ENCODE measurements around the gene TEX38.
"Not testable (repeated sequence)": the region's sequence is repeated elsewhere in the genome, so short reads cannot be mapped to it uniquely, and the experiment has no call there.

The TEX38 gene

DNA sequence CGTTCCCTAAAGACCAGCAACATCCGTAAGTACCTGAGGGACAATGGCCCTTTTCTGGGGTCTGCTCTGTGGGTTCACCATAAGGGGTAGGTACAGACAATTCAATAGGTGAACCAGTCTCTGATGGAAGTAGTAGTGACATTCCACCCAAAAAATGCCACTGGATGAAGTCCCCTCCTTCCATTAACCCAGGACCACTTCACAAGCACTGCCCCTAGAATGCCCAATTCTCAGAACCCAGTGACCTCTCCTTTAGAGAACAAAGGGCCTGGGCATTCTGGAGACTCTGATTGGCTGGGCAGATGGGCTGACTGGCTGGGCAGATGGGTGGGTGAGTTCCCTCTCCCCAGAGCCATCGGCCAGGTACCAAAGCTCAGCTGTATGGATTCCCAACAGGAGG is at the start of gene TEX38:
Gene TEX38 (plus strand): TSS at position 301 of the 400 bp plus-strand sequence. CDS start 81 bp downstream, at position 382.
- FAIRE-seq (no peak), DNase-seq (ENCODE audit: low spot score) (no peak)

GRCh38 chr1:46621930-46622329 is 49.7 kb upstream of the TEX38 start:
- FAIRE-seq (no peak), DNase-seq (ENCODE audit: low spot score) (no peak)

DNA sequence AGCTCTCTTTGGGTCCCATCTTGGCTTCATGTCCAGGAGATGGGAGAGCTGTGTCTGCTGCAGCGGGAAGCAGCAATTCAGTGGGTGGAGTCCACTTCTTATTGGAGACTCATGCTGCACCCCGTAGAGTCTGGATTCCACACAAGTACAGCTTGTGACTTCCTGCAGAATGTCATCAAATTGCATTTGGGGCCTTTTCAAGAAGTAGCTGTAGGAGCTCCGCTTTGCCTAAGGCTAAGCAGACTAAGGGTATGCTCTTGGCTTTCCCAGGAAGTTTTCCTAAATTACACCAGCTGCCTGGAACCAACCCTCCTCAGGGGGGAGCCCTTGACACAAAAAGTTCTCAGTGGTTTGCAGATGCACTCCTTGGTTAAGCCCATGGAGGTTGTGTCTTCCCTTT is 49.3 kb upstream of the TEX38 start:
- no peak for FAIRE-seq
- no peak for DNase-seq (ENCODE audit: low spot score)

GRCh38 chr1:46623743-46624644 is 47.7 kb upstream of the TEX38 start:
- DNase-seq (ENCODE audit: low spot score) = no peak

DNA sequence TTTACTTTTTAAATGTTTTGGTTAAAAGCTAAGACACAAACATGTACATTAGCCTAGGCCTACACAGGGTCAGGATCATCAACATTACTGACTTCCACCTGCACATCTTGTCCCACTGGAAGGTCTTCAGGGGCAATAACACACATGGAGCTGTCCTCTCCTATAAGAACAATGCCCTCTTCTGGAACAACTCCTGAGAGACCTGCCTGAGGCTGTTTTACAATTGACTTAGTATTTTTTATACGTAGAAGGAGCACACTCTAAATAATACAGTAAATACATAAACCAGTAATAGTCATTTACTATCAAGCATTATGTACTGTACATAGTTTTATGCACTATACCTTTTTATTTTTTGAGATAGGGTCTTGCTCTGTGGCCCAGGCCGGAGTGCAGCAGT is 40.9 kb upstream of the TEX38 start:
- no peak for DNase-seq (ENCODE audit: low spot score)
- FAIRE-seq = no peak

More at GRCh38 chr1:46623743-46624644, 47.7 kb upstream of the TEX38 start:
- no peak for FAIRE-seq

DNA sequence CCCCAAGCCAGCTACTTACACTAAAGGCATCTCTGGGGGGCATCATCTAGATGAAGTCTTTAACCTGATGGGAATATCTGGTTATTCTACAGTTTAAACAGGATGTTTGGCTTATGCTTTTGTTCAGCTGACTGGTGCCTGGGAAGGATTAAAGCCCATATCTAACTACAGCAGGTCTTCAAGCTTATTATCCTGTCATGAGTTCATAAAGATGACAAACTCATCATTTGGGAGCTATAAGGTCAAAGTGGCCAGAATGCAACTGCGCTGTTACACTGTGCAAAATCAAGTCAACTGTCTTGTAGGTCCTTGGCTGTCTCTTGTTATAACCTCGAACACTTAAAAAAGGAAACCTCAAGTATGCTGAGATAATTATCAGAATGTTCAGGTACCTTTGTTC is 36.4 kb upstream of the TEX38 start:
- FAIRE-seq = no peak
- DNase-seq (ENCODE audit: low spot score) = no peak

GRCh38 chr1:46637444-46638083 is 34.1 kb upstream of the TEX38 start:
- DNase-seq (ENCODE audit: low spot score) = no peak
- FAIRE-seq = no peak

GRCh38 chr1:46638921-46639320 is 32.7 kb upstream of the TEX38 start:
- DNase-seq (ENCODE audit: low spot score) = no peak

GRCh38 chr1:46639547-46639946 is 32.1 kb upstream of the TEX38 start:
- DNase-seq (ENCODE audit: low spot score) (no peak), FAIRE-seq (no peak)

More at GRCh38 chr1:46638921-46639320, 32.7 kb upstream of the TEX38 start:
- FAIRE-seq = no peak

GRCh38 chr1:46642115-46642680 is 29.5 kb upstream of the TEX38 start:
- no peak for DNase-seq (ENCODE audit: low spot score)
- FAIRE-seq = peak; percentile 17

- FAIRE-seq = no peak
- peak; percentile 54 for DNase-seq (ENCODE audit: low spot score)
Measured at GRCh38 chr1:46643368-46643775, 28.3 kb upstream of the TEX38 start.

DNA sequence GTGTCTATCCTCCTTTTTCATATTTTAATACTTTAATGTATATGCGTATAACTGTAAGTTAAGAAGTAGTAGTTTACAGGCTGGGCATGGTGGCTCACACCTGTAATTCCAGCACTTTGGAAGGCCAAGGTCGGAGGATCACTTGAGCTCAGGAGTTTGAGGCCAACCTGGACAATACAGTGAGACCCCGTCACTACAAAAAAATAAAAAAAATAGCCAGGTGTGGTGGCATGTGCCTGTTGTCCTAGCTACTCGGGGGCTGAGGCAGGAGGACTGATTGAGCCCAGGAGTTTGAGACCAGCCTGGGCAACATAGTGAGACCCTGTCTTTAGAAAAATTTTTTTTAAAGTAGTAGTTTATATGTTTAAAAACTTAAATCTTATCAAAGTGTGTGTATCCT is 25.8 kb upstream of the TEX38 start:
- DNase-seq (ENCODE audit: low spot score) (no peak), FAIRE-seq (no peak)

GRCh38 chr1:46646331-46646730 is 25.3 kb upstream of the TEX38 start:
- FAIRE-seq (no peak), DNase-seq (ENCODE audit: low spot score) (no peak)

GRCh38 chr1:46646844-46647243 is 24.8 kb upstream of the TEX38 start:
- FAIRE-seq = no peak
- DNase-seq (ENCODE audit: low spot score) = no peak

- DNase-seq (ENCODE audit: low spot score) (no peak), FAIRE-seq (no peak)
Measured at GRCh38 chr1:46647611-46648010, 24.0 kb upstream of the TEX38 start.

GRCh38 chr1:46649764-46650163 is 21.9 kb upstream of the TEX38 start:
- FAIRE-seq (no peak), DNase-seq (ENCODE audit: low spot score) (no peak)

DNA sequence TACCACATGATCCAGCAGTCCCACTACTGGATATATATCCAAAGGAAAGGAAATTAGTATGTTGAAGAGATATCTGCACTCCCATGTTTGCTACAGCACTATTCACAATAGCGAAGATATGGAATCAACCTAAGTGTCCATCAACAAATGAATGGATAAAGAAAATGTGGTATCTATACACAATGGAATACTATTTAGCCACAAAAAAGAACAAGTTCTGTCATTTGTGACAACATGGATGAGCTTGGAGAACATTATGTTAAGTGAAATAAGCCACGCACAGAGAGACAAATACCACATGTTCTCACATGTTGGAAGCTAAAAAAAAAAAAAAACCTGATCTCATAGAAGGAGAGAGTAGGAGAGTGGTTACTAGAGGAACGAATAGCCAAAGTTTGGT is 21.2 kb upstream of the TEX38 start:
- DNase-seq (ENCODE audit: low spot score) (no peak), FAIRE-seq (no peak)

GRCh38 chr1:46651152-46651551 is 20.5 kb upstream of the TEX38 start:
- DNase-seq (ENCODE audit: low spot score); FAIRE-seq: not testable (repeated sequence)

- no peak for FAIRE-seq
- no peak for DNase-seq (ENCODE audit: low spot score)
Measured at GRCh38 chr1:46652321-46653100, 19.1 kb upstream of the TEX38 start.

- no peak for DNase-seq (ENCODE audit: low spot score)
- no peak for FAIRE-seq
Measured at GRCh38 chr1:46653405-46653958, 18.2 kb upstream of the TEX38 start.

DNA sequence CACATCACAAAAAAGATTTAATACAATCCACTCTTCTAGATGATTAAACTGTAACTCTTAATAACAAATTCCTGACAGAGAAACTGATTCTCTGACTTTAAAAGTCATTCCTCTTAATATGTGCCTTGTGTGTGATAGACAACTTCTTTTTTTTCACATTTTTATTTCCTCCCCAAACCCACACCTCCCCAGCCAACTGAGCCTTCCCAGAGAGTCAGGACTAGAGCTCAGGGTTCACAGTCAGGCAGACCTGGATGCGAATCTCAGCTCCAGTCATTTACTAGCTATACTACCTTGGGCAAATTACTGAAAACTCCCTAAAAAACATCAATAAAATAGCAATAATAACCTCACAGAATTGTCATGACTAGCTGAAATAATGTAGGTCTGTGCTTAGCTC is 17.6 kb upstream of the TEX38 start:
- no peak for DNase-seq (ENCODE audit: low spot score)
- no peak for FAIRE-seq
